HG03095 (cell line): Measurements from ENCODE around the gene CDK11B.
"Not testable (repeated sequence)": the region's sequence is repeated elsewhere in the genome, so short reads cannot be mapped to it uniquely, and the experiment has no call there.

ENCODE experiments used
- ATAC-seq: cut with Tn5 transposase; IDR thresholded peaks from one replicate; pipeline ENCODE4 v1.9.1; 2021; ENCODE audit warnings: moderate library complexity; ENCODE audit not compliant: unreplicated experiment

The CDK11B gene

GRCh38 chr1:1600861-1601563 lies 57.8 kb downstream of the CDK11B start:
- no peak for ATAC-seq

GRCh38 chr1:1599935-1600860 lies 58.6 kb downstream of the CDK11B start, which contains the start of gene FNDC10:
TSS of gene FNDC10 (minus strand) at chr1:1600135. CDS start at chr1:1600015, 120 bp downstream.
- ATAC-seq = no peak

GRCh38 chr1:1599030-1599934 lies 59.5 kb downstream of the CDK11B start:
- ATAC-seq = no peak

DNA sequence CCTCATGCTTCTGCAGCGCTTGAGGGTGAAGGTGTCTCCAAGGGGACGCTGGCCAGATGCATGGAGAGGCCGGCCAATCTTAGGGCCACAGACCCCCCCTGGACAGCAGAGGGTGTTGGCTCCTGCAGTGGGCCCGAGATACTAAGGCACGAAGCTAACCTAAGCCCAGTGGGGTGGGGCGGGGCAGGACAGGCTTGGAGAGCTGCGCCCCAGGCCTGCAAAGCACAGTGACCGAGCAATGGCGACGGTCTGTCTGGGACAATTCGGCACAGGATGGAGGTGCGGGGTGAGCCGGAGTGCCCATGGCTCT lies 60.1 kb downstream of the CDK11B start:
- no peak for ATAC-seq

DNA sequence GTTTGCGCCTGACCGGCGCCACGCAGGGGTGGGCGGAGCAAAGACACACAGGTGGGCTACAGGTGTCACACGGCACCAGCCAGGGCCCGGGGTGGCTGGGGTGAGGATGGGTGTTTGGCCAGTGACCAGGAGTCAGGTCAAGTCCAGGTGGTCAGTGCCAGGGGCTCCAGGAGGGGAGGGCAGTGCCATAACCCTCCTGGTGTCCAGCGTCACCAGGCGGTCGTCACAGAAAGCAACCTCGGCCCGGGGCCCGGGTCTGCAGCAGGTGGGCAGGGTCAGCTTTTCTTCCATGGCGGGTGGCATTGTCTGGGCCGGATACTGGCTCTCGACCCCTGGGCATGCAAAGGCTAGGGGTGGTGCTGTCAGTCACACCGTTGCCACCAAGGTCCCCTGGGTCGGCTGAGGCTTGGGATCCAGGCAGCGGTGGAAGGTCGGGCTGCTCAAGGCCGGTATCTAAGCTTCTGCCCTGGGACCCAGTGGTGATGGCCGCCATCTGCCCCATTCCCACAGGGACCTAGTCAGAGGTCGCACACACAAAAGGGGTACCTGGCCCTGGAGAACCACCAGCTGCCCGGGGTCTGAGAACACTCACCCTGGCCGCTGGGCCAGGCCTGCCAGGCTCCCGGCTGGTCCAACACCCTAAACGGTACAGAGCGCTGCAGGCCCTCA lies 60.6 kb downstream of the CDK11B start:
- no peak for ATAC-seq

DNA sequence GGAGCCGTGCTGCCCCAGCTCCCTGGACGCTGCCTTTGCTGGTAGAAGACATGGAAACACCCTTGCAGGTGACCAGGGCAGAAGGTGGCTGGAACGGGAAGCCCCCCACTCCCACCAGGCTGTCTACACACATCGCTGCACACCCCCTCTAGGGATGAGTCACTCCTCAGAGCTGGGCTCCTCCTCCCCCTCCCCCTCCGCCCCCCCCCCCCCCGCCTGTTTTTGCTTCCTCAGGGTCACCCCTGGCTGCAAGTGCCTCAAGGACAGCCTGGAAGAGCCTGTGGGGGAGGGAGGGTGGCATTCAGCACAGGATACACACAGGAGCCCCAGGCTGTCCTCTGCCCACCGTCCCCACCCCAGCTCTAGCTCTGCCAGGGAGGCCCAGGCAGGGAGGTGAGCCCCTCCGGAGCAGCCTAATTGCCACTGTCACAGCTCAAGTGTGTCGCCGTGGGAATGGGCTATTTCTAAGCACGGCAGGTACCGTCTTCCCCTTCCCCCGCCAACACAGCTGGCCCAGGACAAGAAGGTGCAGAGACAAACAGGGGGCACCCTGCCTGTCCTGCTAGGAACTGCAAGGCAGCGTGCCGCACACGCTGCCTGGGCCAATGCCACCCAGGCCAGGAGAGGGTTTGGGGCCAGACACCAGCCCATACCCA lies 61.4 kb downstream of the CDK11B start:
- ATAC-seq = no peak

- ATAC-seq = no peak
Observed at GRCh38 chr1:1596493-1597274, 62.1 kb downstream of the CDK11B start.

GRCh38 chr1:1595341-1595740 lies 63.5 kb downstream of the CDK11B start:
- ATAC-seq = not testable (repeated sequence)

- ATAC-seq = no peak
Observed at GRCh38 chr1:1594602-1595260, 64.1 kb downstream of the CDK11B start.

- no peak for ATAC-seq
Observed at GRCh38 chr1:1593834-1594601, 64.8 kb downstream of the CDK11B start.

DNA sequence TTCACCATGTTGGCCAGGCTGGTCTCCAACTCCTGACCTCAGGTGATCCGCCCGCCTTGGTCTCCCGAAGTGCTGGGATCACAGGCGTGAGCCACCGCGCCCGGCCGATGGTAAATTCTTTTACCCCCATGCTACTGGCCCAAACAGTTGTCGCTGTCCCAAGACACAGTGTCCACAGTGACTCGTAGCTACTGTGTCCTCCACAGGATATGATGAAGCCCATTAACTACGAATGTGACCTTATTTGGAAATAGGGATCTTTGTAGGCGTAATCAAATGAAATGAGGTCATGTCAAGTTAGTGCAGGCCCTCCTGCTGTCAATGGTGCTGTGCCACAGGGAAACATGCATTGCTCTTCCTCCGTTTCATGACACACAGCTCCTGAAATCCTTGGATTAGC lies 67.4 kb downstream of the CDK11B start:
- ATAC-seq = no peak
